HG03095 (cell line): ENCODE measurements around the gene BAZ2A.

ENCODE experiments used
- ATAC-seq: cut with Tn5 transposase; IDR thresholded peaks from one replicate; pipeline ENCODE4 v1.9.1; 2021; ENCODE audit warnings: moderate library complexity; ENCODE audit not compliant: unreplicated experiment

BAZ2A gene

GRCh38 chr12:56635806-56636674 is 5.9 kb upstream of the BAZ2A start:
- ATAC-seq, result peak; percentile 46

- ATAC-seq, result peak; percentile 20
Measured at GRCh38 chr12:56634837-56635791, 5.0 kb upstream of the BAZ2A start.

- ATAC-seq, result no peak
Measured at GRCh38 chr12:56634242-56634836, 4.2 kb upstream of the BAZ2A start.

GRCh38 chr12:56633468-56634241 is 3.5 kb upstream of the BAZ2A start:
- no peak for ATAC-seq

- no peak for ATAC-seq
Measured at GRCh38 chr12:56632701-56633467, 2.8 kb upstream of the BAZ2A start.

- ATAC-seq, result no peak
Measured at GRCh38 chr12:56631790-56632700, 1.9 kb upstream of the BAZ2A start.

GRCh38 chr12:56629459-56630179 is 507 bp downstream of the BAZ2A start:
- ATAC-seq, result no peak

GRCh38 chr12:56628671-56629458 is 1.3 kb downstream of the BAZ2A start:
- ATAC-seq, result no peak

- ATAC-seq, result no peak
Measured at GRCh38 chr12:56626701-56627100, 3.4 kb downstream of the BAZ2A start.

- ATAC-seq, result no peak
Measured at GRCh38 chr12:56622535-56622934, 7.6 kb downstream of the BAZ2A start.

GRCh38 chr12:56616925-56617324 is 13.2 kb downstream of the BAZ2A start:
- ATAC-seq, result no peak

GRCh38 chr12:56616244-56616643 is 13.9 kb downstream of the BAZ2A start:
- no peak for ATAC-seq

- no peak for ATAC-seq
Measured at GRCh38 chr12:56614627-56615026, 15.5 kb downstream of the BAZ2A start.

GRCh38 chr12:56604355-56604754 is 25.8 kb downstream of the BAZ2A start:
- ATAC-seq, result no peak

GRCh38 chr12:56602239-56602638 is 27.9 kb downstream of the BAZ2A start:
- ATAC-seq, result no peak

GRCh38 chr12:56601503-56601902 is 28.6 kb downstream of the BAZ2A start:
- ATAC-seq, result no peak

- no peak for ATAC-seq
Measured at GRCh38 chr12:56600753-56601152, 29.4 kb downstream of the BAZ2A start.
